ENCODE results near the gene ADARB2.

The ADARB2 gene

GRCh38 chr10:1148855-1149605 is 588.3 kb downstream of the ADARB2 start:
- H3K27ac ChIP-seq (ENCODE audit: extremely low read depth, low read depth, low read length) = no peak overlapping the region
- POLR2A ChIA-PET = interaction anchor here (0.7 kb wide), 1 partner anchor 11 kb away, joined by 3 read pairs; no protein-coding TSS in a partner anchor
- no peak for TF ChIP-seq KLF8 (tag by site-specific recombination; IDR thresholded peaks at IDR 0.05)
- TF ChIP-seq CTCF (tag by site-specific recombination; IDR thresholded peaks at IDR 0.05) = no peak
- TF ChIP-seq ZNF112 (tag by site-specific recombination; IDR thresholded peaks at IDR 0.05) = no peak
- no peak for TF ChIP-seq ZNF513 (tag by site-specific recombination; IDR thresholded peaks at IDR 0.05)
- no peak for TF ChIP-seq ZNF830 (tag by site-specific recombination; IDR thresholded peaks at IDR 0.05; ENCODE audit: low read depth)
- TF ChIP-seq, protein P1, sequence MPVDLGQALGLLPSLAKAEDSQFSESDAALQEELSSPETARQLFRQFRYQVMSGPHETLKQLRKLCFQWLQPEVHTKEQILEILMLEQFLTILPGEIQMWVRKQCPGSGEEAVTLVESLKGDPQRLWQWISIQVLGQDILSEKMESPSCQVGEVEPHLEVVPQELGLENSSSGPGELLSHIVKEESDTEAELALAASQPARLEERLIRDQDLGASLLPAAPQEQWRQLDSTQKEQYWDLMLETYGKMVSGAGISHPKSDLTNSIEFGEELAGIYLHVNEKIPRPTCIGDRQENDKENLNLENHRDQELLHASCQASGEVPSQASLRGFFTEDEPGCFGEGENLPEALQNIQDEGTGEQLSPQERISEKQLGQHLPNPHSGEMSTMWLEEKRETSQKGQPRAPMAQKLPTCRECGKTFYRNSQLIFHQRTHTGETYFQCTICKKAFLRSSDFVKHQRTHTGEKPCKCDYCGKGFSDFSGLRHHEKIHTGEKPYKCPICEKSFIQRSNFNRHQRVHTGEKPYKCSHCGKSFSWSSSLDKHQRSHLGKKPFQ (tag by site-specific recombination; IDR thresholded peaks at IDR 0.05) = no peak
- no peak for TF ChIP-seq ZNF785 (tag by site-specific recombination; IDR thresholded peaks at IDR 0.05)
- no peak for TF ChIP-seq ZNF585B (tag by site-specific recombination; IDR thresholded peaks at IDR 0.05)
- TF ChIP-seq ZNF416 (tag by site-specific recombination; IDR thresholded peaks at IDR 0.05) = no peak
- TF ChIP-seq, protein P2, sequence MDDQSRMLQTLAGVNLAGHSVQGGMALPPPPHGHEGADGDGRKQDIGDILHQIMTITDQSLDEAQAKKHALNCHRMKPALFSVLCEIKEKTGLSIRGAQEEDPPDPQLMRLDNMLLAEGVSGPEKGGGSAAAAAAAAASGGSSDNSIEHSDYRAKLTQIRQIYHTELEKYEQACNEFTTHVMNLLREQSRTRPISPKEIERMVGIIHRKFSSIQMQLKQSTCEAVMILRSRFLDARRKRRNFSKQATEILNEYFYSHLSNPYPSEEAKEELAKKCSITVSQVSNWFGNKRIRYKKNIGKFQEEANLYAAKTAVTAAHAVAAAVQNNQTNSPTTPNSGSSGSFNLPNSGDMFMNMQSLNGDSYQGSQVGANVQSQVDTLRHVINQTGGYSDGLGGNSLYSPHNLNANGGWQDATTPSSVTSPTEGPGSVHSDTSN (CRISPR knock-in tag; IDR thresholded peaks at IDR 0.05) = no peak
- no peak for TF ChIP-seq ZBTB11 (tag by site-specific recombination; conservative IDR thresholded peaks at IDR 0.05; ENCODE audit: low read depth)
- no peaks in the 10 kb centered on the region for H3K9me3 ChIP-seq (ENCODE audit: control insufficient read depth, insufficient read depth, low read depth, low read length)
- H3K4me3 ChIP-seq (ENCODE audit: low read depth, low read length) = no peak overlapping the region
- no peaks in the 10 kb centered on the region for H3K4me1 ChIP-seq (ENCODE audit: control insufficient read depth, insufficient read depth, low read length)
- CTCF ChIA-PET = no interaction called here
- no peaks in the 10 kb centered on the region for H3K36me3 ChIP-seq (ENCODE audit: control insufficient read depth in 2 of 2, insufficient read depth in 1 of 2, low read length in 2 of 2)

- CTCF ChIA-PET = no interaction called here
- no peaks in the 10 kb centered on the region for H3K4me1 ChIP-seq (ENCODE audit: control insufficient read depth, insufficient read depth, low read length)
- no peak overlapping the region for H3K4me3 ChIP-seq (ENCODE audit: low read depth, low read length)
- H3K9me3 ChIP-seq (ENCODE audit: control insufficient read depth, insufficient read depth, low read depth, low read length) = no peaks in the 10 kb centered on the region
- POLR2A ChIA-PET = no interaction called here
- TF ChIP-seq ZNF645 (tag by site-specific recombination; IDR thresholded peaks at IDR 0.05) = no peak
- peak; percentile 51; the same call in 1 of the 2 replicates for TF ChIP-seq REST (tag by site-specific recombination; IDR thresholded peaks at IDR 0.05)
- H3K27ac ChIP-seq (ENCODE audit: extremely low read depth, low read depth, low read length) = no peak overlapping the region
- H3K36me3 ChIP-seq (ENCODE audit: control insufficient read depth in 2 of 2, insufficient read depth in 1 of 2, low read length in 2 of 2) = no peaks in the 10 kb centered on the region
Measured at GRCh38 chr10:1147810-1148209, 589.5 kb downstream of the ADARB2 start.
